Measurements from ENCODE around the gene APBA3.

APBA3 gene

DNA sequence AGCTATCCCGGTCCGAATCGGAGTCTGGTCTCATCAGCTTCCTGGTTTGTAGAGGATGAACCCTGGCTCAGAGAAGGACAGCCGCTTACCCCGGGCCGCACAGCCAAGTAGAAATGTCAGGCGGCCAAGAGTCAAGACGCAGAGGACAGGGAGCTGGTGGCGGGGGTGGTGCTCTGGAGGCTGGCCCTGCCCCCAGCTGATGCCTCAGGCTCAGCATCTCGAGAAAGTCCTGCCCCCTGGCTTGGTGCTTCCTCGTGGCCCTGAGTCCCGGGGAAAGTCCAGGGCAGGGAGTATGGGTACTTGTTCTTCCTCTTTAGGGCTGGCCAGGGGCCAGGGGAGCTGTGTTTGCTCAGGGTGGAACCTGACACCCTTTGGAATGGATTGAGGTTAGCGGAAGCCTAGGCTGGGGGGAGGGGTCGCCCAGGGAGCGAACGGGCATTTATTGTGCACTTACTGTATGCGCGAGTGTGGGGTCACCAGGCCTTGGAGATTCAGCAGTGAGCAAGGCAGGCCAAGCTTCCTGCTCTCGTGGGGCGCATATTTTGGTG is 51.2 kb downstream of the APBA3 start:
- H3K27ac ChIP-seq (ENCODE audit: low read depth, low read length), result no peak overlapping the region
- H3K36me3 ChIP-seq (ENCODE audit: insufficient read depth, low read length), result no peaks in the 10 kb centered on the region
- H3K4me1 ChIP-seq (ENCODE audit: control insufficient read depth, insufficient read depth, low read length, unreplicated experiment), result no peaks in the 10 kb centered on the region
- no peaks in the 10 kb centered on the region for H3K79me2 ChIP-seq (ENCODE audit: control insufficient read depth, insufficient read depth, low read length, unreplicated experiment)
- peaks cover 14% of the 10 kb centered on the region; the same call in 1 of the 2 replicates for H3K27me3 ChIP-seq (ENCODE audit: insufficient read depth, low read length)
- no peak overlapping the region for H3K4me3 ChIP-seq (ENCODE audit: low read depth, low read length)
- no peak overlapping the region for H2AFZ ChIP-seq (ENCODE audit: low read length, unreplicated experiment)

DNA sequence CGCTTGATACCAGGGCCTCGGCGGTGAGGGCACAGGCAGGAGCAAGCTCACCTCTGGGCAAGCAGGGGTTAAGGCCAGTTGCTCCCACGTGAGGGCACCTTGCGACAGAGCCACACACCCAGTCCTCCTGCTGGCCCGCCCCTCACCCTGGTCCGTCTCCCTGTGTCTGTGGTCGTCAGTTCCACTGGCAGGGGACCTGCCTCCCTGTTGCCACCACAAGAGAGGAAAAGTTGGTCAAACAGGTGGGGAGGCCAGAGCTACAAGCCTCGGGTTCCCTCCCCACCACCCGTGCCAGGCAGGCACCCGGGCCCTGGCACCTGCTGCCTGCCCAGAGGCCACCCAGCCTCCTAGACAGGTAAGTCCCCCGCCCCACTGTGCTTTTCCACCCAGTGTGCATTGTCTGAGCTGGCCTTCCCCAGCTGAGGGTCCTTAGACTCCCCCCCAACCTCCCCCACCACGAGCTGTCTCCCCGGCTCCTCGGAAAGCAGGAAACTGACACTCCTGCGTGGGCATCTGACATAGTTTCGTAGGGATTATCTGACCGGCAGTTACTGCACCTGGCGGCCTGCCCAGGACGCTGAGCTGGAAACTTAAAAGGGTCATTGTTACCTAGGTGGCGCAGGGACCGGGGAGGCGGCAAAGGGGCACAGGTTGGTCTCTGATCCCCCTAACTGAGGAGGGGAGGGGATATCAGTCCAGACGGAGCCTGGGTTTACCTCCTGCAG is 53.1 kb downstream of the APBA3 start, which contains the start of gene TJP3:
Gene TJP3, plus strand, starts transcription at position 178 of the 725 bp plus-strand sequence. CDS start 20,049 bp downstream, outside the sequence.
- Histone ChIP-seq H3K27ac (ENCODE audit: low read depth, low read length) (no peak within 1 kb of the TSS), H3K79me2 (ENCODE audit: control insufficient read depth, insufficient read depth, low read length, unreplicated experiment) (no peaks in the 10 kb centered on the region), H3K4me3 (ENCODE audit: low read depth, low read length) (no peak within 1 kb of the TSS), H2AFZ (ENCODE audit: low read length, unreplicated experiment) (no peak within 1 kb of the TSS), H3K4me1 (ENCODE audit: control insufficient read depth, insufficient read depth, low read length, unreplicated experiment) (no peaks in the 10 kb centered on the region), H3K27me3 (ENCODE audit: insufficient read depth, low read length) (peaks cover 14% of the 10 kb centered on the region; the same call in 1 of the 2 replicates), H3K36me3 (ENCODE audit: insufficient read depth, low read length) (no peaks in the 10 kb centered on the region)

DNA sequence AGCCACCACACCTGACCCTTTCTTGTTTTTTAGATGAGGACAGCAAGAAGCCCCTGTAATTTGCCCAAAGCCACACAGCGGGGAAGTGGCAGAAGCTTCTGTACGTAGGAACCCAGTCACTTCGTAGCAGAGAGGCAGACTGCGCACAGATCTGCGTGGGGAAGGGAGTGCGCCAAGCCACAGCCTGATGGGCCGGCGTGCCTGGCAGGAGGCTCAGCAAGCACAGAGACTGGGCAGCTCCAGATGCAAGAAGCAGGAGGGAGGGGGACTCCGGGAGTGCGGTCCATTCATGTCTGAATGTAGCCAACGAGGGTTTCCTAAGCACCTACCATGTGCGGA is 53.7 kb downstream of the APBA3 start:
- Histone ChIP-seq H3K36me3 (ENCODE audit: insufficient read depth, low read length) (no peaks in the 10 kb centered on the region), H2AFZ (ENCODE audit: low read length, unreplicated experiment) (no peak overlapping the region), H3K27ac (ENCODE audit: low read depth, low read length) (no peak overlapping the region), H3K27me3 (ENCODE audit: insufficient read depth, low read length) (peaks cover 14% of the 10 kb centered on the region; the same call in 1 of the 2 replicates), H3K4me3 (ENCODE audit: low read depth, low read length) (no peak overlapping the region), H3K4me1 (ENCODE audit: control insufficient read depth, insufficient read depth, low read length, unreplicated experiment) (no peaks in the 10 kb centered on the region), H3K79me2 (ENCODE audit: control insufficient read depth, insufficient read depth, low read length, unreplicated experiment) (no peaks in the 10 kb centered on the region)

DNA sequence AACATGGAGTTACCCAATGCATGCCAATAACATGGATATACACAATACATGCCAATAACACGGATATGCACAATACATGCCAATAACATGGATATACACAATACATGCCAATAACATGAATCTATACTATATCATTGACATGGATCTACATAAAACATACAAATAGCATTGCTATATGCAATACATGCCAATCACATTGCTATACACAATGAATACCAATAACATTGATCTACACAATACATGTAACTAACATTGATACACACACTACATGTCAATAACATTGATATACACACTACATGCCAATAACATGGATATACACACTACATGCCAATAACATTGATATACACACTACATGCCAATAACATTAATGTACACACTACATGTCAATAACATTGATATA is 60.3 kb downstream of the APBA3 start:
- Histone ChIP-seq H3K27ac (ENCODE audit: low read depth, low read length) (no peak overlapping the region), H3K4me3 (ENCODE audit: low read depth, low read length) (no peak overlapping the region)

More for the DNA sequence above, 60.3 kb downstream of the APBA3 start:
- H3K27me3 ChIP-seq (ENCODE audit: insufficient read depth, low read length), result no peaks in the 10 kb centered on the region
- H3K79me2 ChIP-seq (ENCODE audit: control insufficient read depth, insufficient read depth, low read length, unreplicated experiment), result peaks cover 35% of the 10 kb centered on the region
- no peaks in the 10 kb centered on the region for H3K36me3 ChIP-seq (ENCODE audit: insufficient read depth, low read length)
- peaks cover 3% of the 10 kb centered on the region for H3K4me1 ChIP-seq (ENCODE audit: control insufficient read depth, insufficient read depth, low read length, unreplicated experiment)
- no peak overlapping the region for H2AFZ ChIP-seq (ENCODE audit: low read length, unreplicated experiment)

All from ACC112 (cell line).